Right atrium auricular region (tissue), 2 donors: Measurements from ENCODE around the gene TIGD1. TPM values are rescaled to one million over a fixed set of nuclear protein-coding genes. Genes with fewer than 3 reads are reported as not detected.
A peak's percentile ranks its signal among the peaks of the same experiment; 100 is the strongest.

Source experiments
- DNase-seq: peaks from one replicate; pipeline ENCODE4 v3.0.0-alpha.2; 2019; ENCODE audit warnings: low spot score
- H3K27ac ChIP-seq, 2 donors: fragments of 200-600 bp; sonication (generic); 1 replicate in 1 of 2; 2 replicates in 1 of 2; pipeline ENCODE4 v1.5.1; 2016 to 2019
- H3K27me3 ChIP-seq, 2 donors: fragments of 200-600 bp; sonication (generic); one replicate each; pipeline versions ENCODE4 v1.5.1 to v1.6.0; 2017 to 2019
- H3K36me3 ChIP-seq: fragments of 200-600 bp; sonication (generic); one replicate; pipeline ENCODE4 v1.5.1; 2016
- H3K4me1 ChIP-seq, 2 donors: fragments of 200-600 bp; sonication (generic); one replicate each; pipeline versions ENCODE4 v1.5.1 to v1.6.0; 2017 to 2019
- H3K4me3 ChIP-seq, 2 donors: fragments of 200-600 bp; sonication (generic); 1 replicate in 1 of 2; 2 replicates in 1 of 2; pipeline ENCODE4 v1.5.1; 2017 to 2019; ENCODE audit warnings: mild to moderate bottlenecking in 1 of 2, moderate library complexity in 1 of 2
- H3K9me3 ChIP-seq, 2 donors: fragments of 200-600 bp; sonication (generic); one replicate each; pipeline ENCODE4 v1.5.1; 2019
- CTCF ChIP-seq, 2 donors: fragments of 200-600 bp; sonication (generic); IDR thresholded peaks; one replicate each; pipeline ENCODE4 v1.5.1; 2019; ENCODE audit warnings: antibody characterized with exemption in 2 of 2
- total RNA-seq, 2 donors: library from RNA; depleted of rRNA; stranded (reverse); fragments of >200 nt; gene quantifications; one replicate each; pipeline ENCODE4 v1.1.0, GENCODE V29; 2016

Gene TIGD1
- total RNA-seq, 2 donors from 2014 or later: 1.7 to 2.0 TPM

GRCh38 chr2:232502911-232503808 lies 47.2 kb downstream of the TIGD1 start:
- peak overlapping the region; percentile 35 to 53 for H3K27ac ChIP-seq
- no peaks in the 10 kb centered on the region for H3K27me3 ChIP-seq
- no peak for DNase-seq
- no peak for TF ChIP-seq CTCF (IDR thresholded peaks at IDR 0.05)
- no peaks in the 10 kb centered on the region for H3K36me3 ChIP-seq
- peaks cover 0 to 23% of the 10 kb centered on the region in 2 donors for H3K4me1 ChIP-seq
- peak overlapping the region; percentile 53 to 59 for H3K4me3 ChIP-seq
- no peaks in the 10 kb centered on the region for H3K9me3 ChIP-seq

GRCh38 chr2:232502511-232502910 lies 47.8 kb downstream of the TIGD1 start:
- no peaks in the 10 kb centered on the region for H3K36me3 ChIP-seq
- DNase-seq: no peak
- H3K4me3 ChIP-seq: peak overlapping the region; percentile 53 to 59
- no peaks in the 10 kb centered on the region for H3K9me3 ChIP-seq
- peaks cover 0 to 23% of the 10 kb centered on the region in 2 donors for H3K4me1 ChIP-seq
- TF ChIP-seq CTCF (IDR thresholded peaks at IDR 0.05): no peak
- H3K27ac ChIP-seq: no peak overlapping the region
- H3K27me3 ChIP-seq: no peaks in the 10 kb centered on the region

GRCh38 chr2:232501794-232502390 lies 48.5 kb downstream of the TIGD1 start:
- no peak overlapping the region for H3K27ac ChIP-seq
- DNase-seq: no peak
- no peaks in the 10 kb centered on the region for H3K27me3 ChIP-seq
- no peak for TF ChIP-seq CTCF (IDR thresholded peaks at IDR 0.05)
- H3K4me3 ChIP-seq: no peak overlapping the region
- H3K9me3 ChIP-seq: no peaks in the 10 kb centered on the region
- H3K36me3 ChIP-seq: no peaks in the 10 kb centered on the region
- H3K4me1 ChIP-seq: peaks cover 0 to 23% of the 10 kb centered on the region in 2 donors

- TF ChIP-seq CTCF (IDR thresholded peaks at IDR 0.05): no peak
- Histone ChIP-seq H3K27me3 (no peaks in the 10 kb centered on the region), H3K36me3 (no peaks in the 10 kb centered on the region), H3K4me1 (peaks cover 0 to 23% of the 10 kb centered on the region in 2 donors), H3K9me3 (no peaks in the 10 kb centered on the region), H3K4me3 (no peak overlapping the region), H3K27ac (no peak overlapping the region)
- DNase-seq: no peak
Observed at GRCh38 chr2:232501331-232501771, 49.0 kb downstream of the TIGD1 start.

DNA sequence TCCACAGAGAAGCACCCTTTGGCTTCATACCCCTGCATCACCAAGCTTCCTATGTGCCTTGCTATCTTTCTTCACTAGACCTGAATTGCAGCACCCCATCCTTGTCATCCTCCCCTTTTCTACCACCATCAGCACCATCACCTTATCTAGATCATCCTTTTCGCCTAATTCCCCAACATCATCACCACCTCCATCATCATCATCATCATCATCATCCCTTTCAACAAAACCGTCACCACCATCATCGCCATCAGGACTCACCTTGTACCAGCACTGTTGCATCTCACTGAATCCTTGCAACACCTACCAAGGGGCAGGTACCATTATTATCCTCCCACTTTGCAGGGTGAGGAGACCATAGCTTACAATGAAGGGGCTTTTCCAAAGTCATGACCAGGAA lies 51.9 kb downstream of the TIGD1 start:
- DNase-seq: no peak
- Histone ChIP-seq H3K36me3 (no peaks in the 10 kb centered on the region), H3K27ac (no peak overlapping the region), H3K4me1 (peaks cover 0 to 20% of the 10 kb centered on the region in 2 donors), H3K9me3 (no peaks in the 10 kb centered on the region), H3K27me3 (no peaks in the 10 kb centered on the region), H3K4me3 (no peak overlapping the region)
- no peak for TF ChIP-seq CTCF (IDR thresholded peaks at IDR 0.05)

Other genes starting within 250 kb of the TIGD1 start
- gene ALPP, start 171.8 kb downstream of the TIGD1 start, total RNA-seq: not detected
- gene ALPG, start 143.7 kb downstream of the TIGD1 start, total RNA-seq: not detected
- not detected for gene ALPI, start 94.4 kb downstream of the TIGD1 start, total RNA-seq
- not detected for gene ECEL1, start 62.7 kb downstream of the TIGD1 start, total RNA-seq
- under 1 TPM in 1 of 2 donors, not detected in 1; 0.20 TPM for gene PRSS56, start 30.2 kb downstream of the TIGD1 start, total RNA-seq
- under 1 TPM in 1 of 2 donors, not detected in 1; 0.19 TPM for gene CHRND, start 24.4 kb downstream of the TIGD1 start, total RNA-seq
- gene CHRNG, start 10.9 kb downstream of the TIGD1 start, total RNA-seq: not detected
- gene EIF4E2, start 132 bp upstream of the TIGD1 start, total RNA-seq: 10 to 100 TPM; 23.3 to 23.4 TPM
- gene EFHD1, start 83.0 kb upstream of the TIGD1 start, total RNA-seq: 10 to 100 TPM; 11.4 to 11.5 TPM
- gene GIGYF2, start 146.8 kb upstream of the TIGD1 start, total RNA-seq: 10 to 100 TPM; 48.4 to 57.1 TPM
- gene KCNJ13, start 226.0 kb upstream of the TIGD1 start, total RNA-seq: not detected